NCI-H2227 (cell line): ENCODE data around the gene TAS2R41.

ENCODE experiments used
- DNase-seq: peaks from one replicate; lab custom pipeline; 2025; ENCODE audit not compliant: unreplicated experiment; lab: John Stamatoyannopoulos, UW

Gene TAS2R41

GRCh38 chr7:143477501-143478150, at the start of gene TAS2R41:
Gene TAS2R41, plus strand, starts transcription at chr7:143477873. Its CDS starts 0 bp downstream, at chr7:143477873.
- DNase-seq: no peak

GRCh38 chr7:143429770-143430698, 47.6 kb upstream of the TAS2R41 start:
- DNase-seq: no peak

- no peak for DNase-seq
Observed at GRCh38 chr7:143431109-143431508, 46.6 kb upstream of the TAS2R41 start.

- no peak for DNase-seq
Observed at GRCh38 chr7:143433759-143434158, 43.9 kb upstream of the TAS2R41 start.

- no peak for DNase-seq
Observed at GRCh38 chr7:143434660-143435059, 43.0 kb upstream of the TAS2R41 start.

- no peak for DNase-seq
Observed at GRCh38 chr7:143435266-143435665, 42.4 kb upstream of the TAS2R41 start.

- DNase-seq: no peak
Observed at GRCh38 chr7:143436325-143436946, 41.2 kb upstream of the TAS2R41 start.

GRCh38 chr7:143437578-143437977, 40.1 kb upstream of the TAS2R41 start:
- DNase-seq: no peak

GRCh38 chr7:143439866-143440265, 37.8 kb upstream of the TAS2R41 start:
- no peak for DNase-seq

GRCh38 chr7:143443153-143443552, 34.5 kb upstream of the TAS2R41 start, which contains the start of gene TAS2R60:
Gene TAS2R60, plus strand, starts transcription at chr7:143443453. Its CDS starts 0 bp downstream, at chr7:143443453.
- no peak for DNase-seq

GRCh38 chr7:143444063-143444782, 33.5 kb upstream of the TAS2R41 start:
- DNase-seq: no peak

GRCh38 chr7:143444785-143445184, 32.9 kb upstream of the TAS2R41 start:
- DNase-seq: no peak

- no peak for DNase-seq
Observed at GRCh38 chr7:143447466-143447865, 30.2 kb upstream of the TAS2R41 start.

- DNase-seq: no peak
Observed at GRCh38 chr7:143448429-143448828, 29.2 kb upstream of the TAS2R41 start.

- no peak for DNase-seq
Observed at GRCh38 chr7:143449793-143450192, 27.9 kb upstream of the TAS2R41 start.

- DNase-seq: no peak
Observed at GRCh38 chr7:143451122-143451521, 26.6 kb upstream of the TAS2R41 start.

- no peak for DNase-seq
Observed at GRCh38 chr7:143451746-143452145, 25.9 kb upstream of the TAS2R41 start.

GRCh38 chr7:143452495-143452894, 25.2 kb upstream of the TAS2R41 start:
- DNase-seq: no peak

GRCh38 chr7:143454091-143454680, 23.5 kb upstream of the TAS2R41 start:
- no peak for DNase-seq

- DNase-seq: no peak
Observed at GRCh38 chr7:143455491-143455890, 22.2 kb upstream of the TAS2R41 start.

GRCh38 chr7:143455942-143456341, 21.7 kb upstream of the TAS2R41 start:
- no peak for DNase-seq
